ENCODE data around the gene CCL18.
"Not testable (repeated sequence)": the region's sequence is repeated elsewhere in the genome, so short reads cannot be mapped to it uniquely, and the experiment has no call there.

CCL18 gene

GRCh38 chr17:36074365-36074764 lies 10.3 kb downstream of the CCL18 start:
- H3K9ac ChIP-seq (ENCODE audit: low read length) = no peak overlapping the region
- no peak overlapping the region for H3K4me2 ChIP-seq (ENCODE audit: low read depth, low read length, poor library complexity, severe bottlenecking)
- H3K27ac ChIP-seq (ENCODE audit: low read depth, low read length) = no peak overlapping the region
- no peak overlapping the region for H3K4me3 ChIP-seq (ENCODE audit: insufficient read depth, low read length, poor library complexity, severe bottlenecking)
- no peak for TF ChIP-seq EZH2phosphoT487 (conservative IDR thresholded peaks at IDR 0.05; ENCODE audit: low read length)
- no peak for TF ChIP-seq CTCF (IDR thresholded peaks at IDR 0.05; ENCODE audit: insufficient read depth, low read length, poor library complexity, severe bottlenecking)
- H3K36me3 ChIP-seq (ENCODE audit: low read length) = no peaks in the 10 kb centered on the region
- H3K9me3 ChIP-seq (ENCODE audit: insufficient read depth, low read length) = no peaks in the 10 kb centered on the region
- no peaks in the 10 kb centered on the region for H3K79me2 ChIP-seq (ENCODE audit: insufficient read depth, low read length)
- no peaks in the 10 kb centered on the region for H3K9me2 ChIP-seq (replicated peaks; ENCODE audit: insufficient read depth, low read length)
- no peak overlapping the region for H2AFZ ChIP-seq (ENCODE audit: low read depth, low read length, severe bottlenecking)
- no peaks in the 10 kb centered on the region for H4K20me1 ChIP-seq (ENCODE audit: low read depth, low read length)
- no peaks in the 10 kb centered on the region for H3F3A ChIP-seq (ENCODE audit: insufficient read depth)
- no peaks in the 10 kb centered on the region for H3K27me3 ChIP-seq (ENCODE audit: low read length)

DNA sequence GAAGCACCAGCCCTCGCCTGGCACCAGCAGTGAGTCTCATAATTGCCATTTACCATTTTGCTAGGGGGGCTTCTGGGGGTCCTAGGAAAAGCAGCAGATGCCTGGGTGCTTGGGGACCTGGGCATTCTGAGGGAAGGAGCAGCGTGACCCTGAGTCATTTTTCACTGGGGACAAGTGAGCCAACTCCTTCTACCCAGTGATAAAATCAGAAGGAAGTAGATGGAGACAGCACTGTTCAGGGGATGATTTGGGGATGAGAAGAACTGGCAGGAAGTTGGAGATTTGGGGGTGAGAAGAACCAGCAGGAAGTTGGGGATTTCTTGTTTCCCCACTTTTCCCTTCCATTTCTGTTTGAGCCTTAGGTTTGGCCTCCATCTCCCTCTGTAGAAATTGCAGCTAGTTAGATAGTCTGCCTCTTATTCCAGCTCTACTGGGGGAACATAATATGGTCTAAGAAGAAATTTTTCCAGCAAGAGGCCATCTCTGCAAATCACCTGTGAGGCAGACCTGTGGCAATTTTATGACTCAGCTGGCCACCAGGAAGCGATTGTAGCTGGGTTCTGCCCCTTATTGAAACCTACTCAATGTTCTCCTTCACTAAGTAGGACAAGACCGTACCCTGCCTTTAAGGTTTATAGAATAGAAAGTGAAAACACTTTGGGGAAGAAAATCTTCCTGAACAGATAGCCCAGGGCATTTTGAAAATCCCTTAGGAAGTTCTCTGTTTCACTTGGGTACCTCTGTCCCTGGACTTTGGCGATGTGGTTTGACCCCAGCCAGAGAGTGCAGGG lies 17.8 kb downstream of the CCL18 start:
- not testable (repeated sequence) for H3K9me3 ChIP-seq (ENCODE audit: insufficient read depth, low read length); H3K4me2 ChIP-seq (ENCODE audit: low read depth, low read length, poor library complexity, severe bottlenecking); H3K9ac ChIP-seq (ENCODE audit: low read length); H3K79me2 ChIP-seq (ENCODE audit: insufficient read depth, low read length); H3K4me3 ChIP-seq (ENCODE audit: insufficient read depth, low read length, poor library complexity, severe bottlenecking); H3K27me3 ChIP-seq (ENCODE audit: low read length); H3K9me2 ChIP-seq (replicated peaks; ENCODE audit: insufficient read depth, low read length); H3K27ac ChIP-seq (ENCODE audit: low read depth, low read length); H4K20me1 ChIP-seq (ENCODE audit: low read depth, low read length); H3K36me3 ChIP-seq (ENCODE audit: low read length); H3F3A ChIP-seq (ENCODE audit: insufficient read depth)
- H2AFZ ChIP-seq (ENCODE audit: low read depth, low read length, severe bottlenecking) = peak overlapping the region; percentile 37

DNA sequence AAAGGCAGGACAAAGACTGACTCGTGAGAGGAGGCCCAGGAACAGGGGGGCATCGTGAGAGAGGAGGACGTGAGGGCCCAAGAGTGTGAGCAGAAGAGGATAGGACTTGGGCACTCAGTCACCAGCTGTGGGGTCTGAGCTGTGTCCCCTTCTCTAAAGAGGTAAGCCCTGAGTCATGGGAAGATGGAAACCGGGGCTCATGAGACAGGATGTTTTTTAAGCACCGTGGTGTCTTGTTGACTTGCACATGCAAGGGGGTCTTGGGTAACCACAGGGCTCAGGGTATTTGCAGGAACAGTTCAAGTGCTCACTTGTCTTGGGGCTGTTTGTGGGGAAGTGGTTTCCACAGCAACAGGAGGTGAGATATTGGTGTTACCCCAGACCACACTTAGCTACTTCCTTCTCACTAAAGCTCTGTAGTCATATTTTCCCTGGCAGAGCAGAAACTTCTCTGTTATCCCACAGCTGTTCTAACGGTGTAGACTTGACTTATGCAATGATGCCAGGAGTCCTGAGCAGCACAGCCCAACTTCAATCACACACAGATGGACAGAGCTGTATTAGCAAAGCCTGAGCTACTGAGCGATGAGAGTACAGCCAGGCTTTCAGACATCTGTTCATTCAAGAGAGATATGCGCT lies 18.5 kb downstream of the CCL18 start:
- H3K9ac ChIP-seq (ENCODE audit: low read length); H3K27ac ChIP-seq (ENCODE audit: low read depth, low read length); H3K9me3 ChIP-seq (ENCODE audit: insufficient read depth, low read length); H3K79me2 ChIP-seq (ENCODE audit: insufficient read depth, low read length); H3F3A ChIP-seq (ENCODE audit: insufficient read depth); H4K20me1 ChIP-seq (ENCODE audit: low read depth, low read length); H3K36me3 ChIP-seq (ENCODE audit: low read length); H3K4me3 ChIP-seq (ENCODE audit: insufficient read depth, low read length, poor library complexity, severe bottlenecking); H3K9me2 ChIP-seq (replicated peaks; ENCODE audit: insufficient read depth, low read length); H3K27me3 ChIP-seq (ENCODE audit: low read length): not testable (repeated sequence)
- Histone ChIP-seq H2AFZ (ENCODE audit: low read depth, low read length, severe bottlenecking) (peak overlapping the region; percentile 37), H3K4me2 (ENCODE audit: low read depth, low read length, poor library complexity, severe bottlenecking) (peak overlapping the region; percentile 30)

GRCh38 chr17:36083691-36084090 lies 19.6 kb downstream of the CCL18 start:
- H3K27ac ChIP-seq (ENCODE audit: low read depth, low read length); H3K4me2 ChIP-seq (ENCODE audit: low read depth, low read length, poor library complexity, severe bottlenecking); H3F3A ChIP-seq (ENCODE audit: insufficient read depth); H3K79me2 ChIP-seq (ENCODE audit: insufficient read depth, low read length); H2AFZ ChIP-seq (ENCODE audit: low read depth, low read length, severe bottlenecking); H3K9ac ChIP-seq (ENCODE audit: low read length); H3K4me3 ChIP-seq (ENCODE audit: insufficient read depth, low read length, poor library complexity, severe bottlenecking); H3K9me2 ChIP-seq (replicated peaks; ENCODE audit: insufficient read depth, low read length); H3K36me3 ChIP-seq (ENCODE audit: low read length); H4K20me1 ChIP-seq (ENCODE audit: low read depth, low read length); H3K9me3 ChIP-seq (ENCODE audit: insufficient read depth, low read length); H3K27me3 ChIP-seq (ENCODE audit: low read length): not testable (repeated sequence)

DNA sequence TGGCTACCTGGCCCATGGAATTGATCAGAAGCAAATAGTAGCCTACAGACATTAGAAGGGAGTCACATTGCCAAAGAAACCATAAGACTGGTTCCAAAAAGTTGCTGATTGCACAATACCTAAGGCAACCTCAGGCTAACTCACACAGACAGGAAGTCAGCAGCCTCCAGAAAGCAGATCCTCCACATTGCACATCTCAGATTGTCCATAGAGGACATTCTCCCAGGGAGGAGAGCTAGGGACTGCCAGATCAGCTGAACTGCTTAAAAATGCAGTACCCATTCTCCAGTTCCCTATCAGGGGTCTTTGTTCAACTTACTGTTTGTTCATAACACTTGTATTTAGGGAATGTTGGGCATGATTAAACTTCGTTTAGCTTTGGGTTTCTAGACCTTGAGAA lies 21.7 kb downstream of the CCL18 start:
- Histone ChIP-seq H3K9me3 (ENCODE audit: insufficient read depth, low read length) (no peaks in the 10 kb centered on the region), H3K9ac (ENCODE audit: low read length) (no peak overlapping the region), H2AFZ (ENCODE audit: low read depth, low read length, severe bottlenecking) (no peak overlapping the region), H3K36me3 (ENCODE audit: low read length) (no peaks in the 10 kb centered on the region), H3K79me2 (ENCODE audit: insufficient read depth, low read length) (no peaks in the 10 kb centered on the region), H3K27me3 (ENCODE audit: low read length) (no peaks in the 10 kb centered on the region), H3F3A (ENCODE audit: insufficient read depth) (peaks cover 12% of the 10 kb centered on the region), H4K20me1 (ENCODE audit: low read depth, low read length) (no peaks in the 10 kb centered on the region), H3K4me2 (ENCODE audit: low read depth, low read length, poor library complexity, severe bottlenecking) (no peak overlapping the region), H3K4me3 (ENCODE audit: insufficient read depth, low read length, poor library complexity, severe bottlenecking) (no peak overlapping the region), H3K9me2 (replicated peaks; ENCODE audit: insufficient read depth, low read length) (no peaks in the 10 kb centered on the region), H3K27ac (ENCODE audit: low read depth, low read length) (no peak overlapping the region)
- TF ChIP-seq CTCF (IDR thresholded peaks at IDR 0.05; ENCODE audit: insufficient read depth, low read length, poor library complexity, severe bottlenecking) = no peak
- TF ChIP-seq EZH2phosphoT487 (conservative IDR thresholded peaks at IDR 0.05; ENCODE audit: low read length) = no peak
